ENCODE data around the gene MSL1.

Gene MSL1

GRCh38 chr17:40121181-40122135 is at the start of gene MSL1:
TSS of gene MSL1 (plus strand) at chr17:40121971. CDS start at chr17:40122613, 642 bp downstream.
- DNase-seq (ENCODE audit: low read depth in 2 of 2): peak; percentile 71 to 77

- DNase-seq (ENCODE audit: low read depth in 2 of 2): no peak
Observed at GRCh38 chr17:40072040-40072734, 49.6 kb upstream of the MSL1 start.

- no peak for DNase-seq (ENCODE audit: low read depth in 2 of 2)
Observed at GRCh38 chr17:40072735-40073346, 48.9 kb upstream of the MSL1 start.

- DNase-seq (ENCODE audit: low read depth in 2 of 2): no peak
Observed at GRCh38 chr17:40073454-40074174, 48.2 kb upstream of the MSL1 start.

- no peak for DNase-seq (ENCODE audit: low read depth in 2 of 2)
Observed at GRCh38 chr17:40074175-40074512, 47.6 kb upstream of the MSL1 start.

GRCh38 chr17:40074871-40075200 is 46.9 kb upstream of the MSL1 start:
- no peak for DNase-seq (ENCODE audit: low read depth in 2 of 2)

GRCh38 chr17:40075201-40075941 is 46.4 kb upstream of the MSL1 start:
- peak; percentile 40 to 48 for DNase-seq (ENCODE audit: low read depth in 2 of 2)

GRCh38 chr17:40075942-40076498 is 45.8 kb upstream of the MSL1 start:
- no peak for DNase-seq (ENCODE audit: low read depth in 2 of 2)

- no peak for DNase-seq (ENCODE audit: low read depth in 2 of 2)
Observed at GRCh38 chr17:40076591-40076990, 45.2 kb upstream of the MSL1 start.

GRCh38 chr17:40079545-40079944 is 42.2 kb upstream of the MSL1 start:
- DNase-seq (ENCODE audit: low read depth in 2 of 2): no peak

GRCh38 chr17:40084477-40084876 is 37.3 kb upstream of the MSL1 start:
- DNase-seq (ENCODE audit: low read depth in 2 of 2): no peak

- peak in 1 of 2 donors; percentile 51 for DNase-seq (ENCODE audit: low read depth in 2 of 2)
Observed at GRCh38 chr17:40086150-40087044, 35.4 kb upstream of the MSL1 start.

- no peak for DNase-seq (ENCODE audit: low read depth in 2 of 2)
Observed at GRCh38 chr17:40087049-40087794, 34.5 kb upstream of the MSL1 start.

- no peak for DNase-seq (ENCODE audit: low read depth in 2 of 2)
Observed at GRCh38 chr17:40087903-40088718, 33.7 kb upstream of the MSL1 start.

GRCh38 chr17:40089077-40089895 is 32.5 kb upstream of the MSL1 start:
- no peak for DNase-seq (ENCODE audit: low read depth in 2 of 2)

- DNase-seq (ENCODE audit: low read depth in 2 of 2): no peak
Observed at GRCh38 chr17:40090237-40091119, 31.3 kb upstream of the MSL1 start.

Data from stimulated activated CD8-positive, alpha-beta memory T cell treated with anti-CD3 and anti-CD28 coated beads, Interleukin-2, amount 100 ng/mL, for 1 hour (primary cell).